IMR-90 (cell line): ENCODE data around the gene MRPL49. TPM values are rescaled to one million over a fixed set of nuclear protein-coding genes. Genes with fewer than 3 reads are reported as not detected.

Source experiments
- ATAC-seq: fragments of 200-7000 bp; cut with Tn5 transposase; 2 replicates; pipeline ENCODE4 v1.9.1; 2020; ENCODE audit warnings: low read depth, mild to moderate bottlenecking, moderate library complexity
- BruUV-seq: library from RNA; stranded (reverse); fragments of 400-500 nt; replicated peaks from 2 replicates; lab custom pipeline; 2021; lab: Mats Ljungman, UMichigan
- CTCF ChIA-PET: fragments of 300-600 bp; formaldehyde crosslinking; extraction: SDS; loops from one replicate; lab custom pipeline; 2021; ENCODE audit warnings: antibody characterized with exemption; lab: Yijun Ruan, JAX
- POLR2A ChIA-PET: fragments of 300-600 bp; sonication (Branson Sonifier 250); formaldehyde crosslinking; loops from one replicate; lab custom pipeline; 2022; ENCODE audit warnings: antibody characterized with exemption; ENCODE audit not compliant: unreplicated experiment; lab: Charles Lee
- DNase-seq: peaks from one replicate; pipeline ENCODE4 v3.0.0; 2013
- H2AFZ ChIP-seq: replicated peaks from 2 replicates; pipeline ENCODE3; 2013; ENCODE audit warnings: low read length, mild to moderate bottlenecking; ENCODE audit not compliant: poor library complexity
- H2AK5ac ChIP-seq: 2 replicates; pipeline ENCODE4 v1.6.1; 2013; ENCODE audit warnings: low read depth, low read length, inconsistent platforms
- H2AK9ac ChIP-seq: replicated peaks from 2 replicates; pipeline ENCODE3; 2013; ENCODE audit warnings: mild to moderate bottlenecking, low read depth, low read length, moderate library complexity; ENCODE audit not compliant: poor library complexity
- H2BK120ac ChIP-seq: 2 replicates; pipeline ENCODE4 v1.6.1; 2013; ENCODE audit warnings: low read depth, low read length, inconsistent platforms
- H2BK15ac ChIP-seq: 3 replicates; pipeline ENCODE4 v1.6.1; 2013; ENCODE audit warnings: low read depth, low read length, inconsistent platforms
- H2BK20ac ChIP-seq: 2 replicates; pipeline ENCODE4 v1.6.1; 2013; ENCODE audit warnings: low read depth, mild to moderate bottlenecking, inconsistent platforms, low read length, moderate library complexity
- H2BK5ac ChIP-seq: 2 replicates; pipeline ENCODE4 v1.6.1; 2013; ENCODE audit warnings: mild to moderate bottlenecking, low read depth, low read length, inconsistent platforms; ENCODE audit not compliant: poor library complexity, severe bottlenecking
- H3K14ac ChIP-seq: replicated peaks from 2 replicates; pipeline ENCODE4 v1.6.1; 2013; ENCODE audit warnings: low read depth, low read length, inconsistent platforms
- H3K18ac ChIP-seq: 2 replicates; pipeline ENCODE4 v1.6.1; 2013; ENCODE audit warnings: low read depth, low read length, control low read depth
- H3K23ac ChIP-seq: 2 replicates; pipeline ENCODE4 v1.6.1; 2013; ENCODE audit warnings: low read depth, low read length, inconsistent platforms
- H3K27ac ChIP-seq: 2 replicates; pipeline ENCODE4 v1.5.1; 2013; ENCODE audit warnings: mild to moderate bottlenecking, control low read depth, low read length; ENCODE audit not compliant: insufficient read depth
- H3K27me3 ChIP-seq: 2 replicates; pipeline ENCODE4 v1.6.1; 2013; ENCODE audit warnings: low read length; ENCODE audit not compliant: control insufficient read depth, insufficient read depth
- H3K36me3 ChIP-seq: 2 replicates; pipeline ENCODE4 v1.6.1; 2013; ENCODE audit warnings: low read length, mixed read lengths; ENCODE audit not compliant: control insufficient read depth, insufficient read depth
- H3K4ac ChIP-seq: 2 replicates; pipeline ENCODE4 v1.6.1; 2013; ENCODE audit warnings: low read depth, low read length, inconsistent platforms
- H3K4me1 ChIP-seq: 2 replicates; pipeline ENCODE4 v1.6.1; 2013; ENCODE audit warnings: low read length, mixed read lengths; ENCODE audit not compliant: control insufficient read depth, insufficient read depth
- H3K4me2 ChIP-seq: 2 replicates; pipeline ENCODE4 v1.6.1; 2013; ENCODE audit warnings: low read depth, mild to moderate bottlenecking, control low read depth, low read length, moderate library complexity
- H3K4me3 ChIP-seq: 2 replicates; pipeline ENCODE4 v1.5.1; 2013; ENCODE audit warnings: low read depth, mild to moderate bottlenecking, control low read depth, low read length, moderate library complexity; ENCODE audit not compliant: insufficient read depth
- H3K56ac ChIP-seq: 2 replicates; pipeline ENCODE4 v1.6.1; 2013; ENCODE audit warnings: low read length, inconsistent platforms; ENCODE audit not compliant: insufficient read depth; ENCODE audit errors: extremely low read depth
- H3K79me1 ChIP-seq, 2 experiments: 2 replicates each; pipeline ENCODE4 v1.6.1; 2013; ENCODE audit warnings: low read length in 2 of 2, inconsistent platforms in 1 of 2, low read depth in 1 of 2
- H3K9ac ChIP-seq: 2 replicates; pipeline ENCODE4 v1.6.1; 2013; ENCODE audit warnings: low read depth, low read length, control low read depth
- H3K9me1 ChIP-seq: 2 replicates; pipeline ENCODE4 v1.6.1; 2013; ENCODE audit warnings: low read length, inconsistent platforms; ENCODE audit not compliant: insufficient read depth
- H3K9me3 ChIP-seq: 2 replicates; pipeline ENCODE4 v1.6.1; 2013; ENCODE audit warnings: low read length; ENCODE audit not compliant: control insufficient read depth, insufficient read depth
- H4K20me1 ChIP-seq: 2 replicates; pipeline ENCODE4 v1.6.1; 2013; ENCODE audit warnings: low read length, inconsistent platforms; ENCODE audit not compliant: insufficient read depth
- H4K5ac ChIP-seq: 2 replicates; pipeline ENCODE4 v1.6.1; 2013; ENCODE audit warnings: mild to moderate bottlenecking, low read depth, low read length, control low read depth
- H4K8ac ChIP-seq, 2 experiments: 2 replicates each; pipeline ENCODE4 v1.6.1; 2013; ENCODE audit warnings: low read depth in 2 of 2, low read length in 2 of 2, control low read depth in 1 of 2, inconsistent platforms in 1 of 2
- H4K91ac ChIP-seq: 2 replicates; pipeline ENCODE4 v1.6.1; 2013; ENCODE audit warnings: low read depth, low read length, inconsistent platforms; ENCODE audit not compliant: insufficient read depth
- CEBPB ChIP-seq: IDR thresholded peaks from 2 replicates; pipeline ENCODE4 v1.6.1; 2012; ENCODE audit warnings: low read depth, low read length, improper control_type of control experiment
- CHD1 ChIP-seq: IDR thresholded peaks from 2 replicates; pipeline ENCODE4 v1.6.1; 2012; ENCODE audit warnings: low read depth, low read length, improper control_type of control experiment
- MAZ ChIP-seq: IDR thresholded peaks from 2 replicates; pipeline ENCODE4 v1.6.1; 2012; ENCODE audit warnings: low read depth, mild to moderate bottlenecking, low read length, improper control_type of control experiment, moderate library complexity, borderline replicate concordance
- POLR2A ChIP-seq: IDR thresholded peaks from 2 replicates; pipeline ENCODE4 v1.6.1; 2012; ENCODE audit warnings: mild to moderate bottlenecking, low read depth, low read length
- RAD21 ChIP-seq: IDR thresholded peaks from 2 replicates; pipeline ENCODE4 v1.6.1; 2012; ENCODE audit warnings: low read length, improper control_type of control experiment
- SMC3 ChIP-seq: fragments of 150-350 bp; IDR thresholded peaks from 2 replicates; pipeline ENCODE4 v1.6.1; 2016; ENCODE audit warnings: low read depth, mild to moderate bottlenecking, antibody characterized with exemption, low read length, moderate library complexity
- WGBS, 2 experiments: methylation state at CpG; one replicate each; pipeline versions ENCODE4 v1.1.5 to v1.1.7; 2013; ENCODE audit warnings: missing lambda C conversion rate in 2 of 2; ENCODE audit not compliant: insufficient read length in 1 of 2; ENCODE audit errors: extremely low coverage in 2 of 2; 5-methylcytosine and 5-hydroxymethylcytosine counted together
- dilution Hi-C: fragments of 300-500 bp; cut with HindIII; formaldehyde crosslinking; loops from one replicate; pipeline ENCODE4 v1.14.3; 2018; ENCODE audit warnings: low sequenced_read_pairs; ENCODE audit not compliant: unreplicated experiment
- in situ Hi-C: fragments of 300-500 bp; cut with MboI; formaldehyde crosslinking; loops from 3 replicates; pipeline ENCODE4 v1.14.3; 2019; ENCODE audit warnings: low sequenced_read_pairs, inconsistent platforms, mixed read lengths
- intact Hi-C: fragments of 100-400 bp; cut with micrococcal nuclease; formaldehyde crosslinking; loops from 2 replicates; pipeline ENCODE4 v1.10.0; 2022
- polyA plus RNA-seq, 3 experiments: library from polyadenylated mRNA; depleted of rRNA; stranded (reverse); fragments of >200 nt; gene quantifications; 2 replicates each; pipeline ENCODE4 v1.2.3, GENCODE V29; 2012; ENCODE audit warnings: low replicate concordance in 1 of 3
- total RNA-seq: library from RNA; depleted of rRNA; stranded (reverse); fragments of >200 nt; gene quantifications from 2 replicates; pipeline ENCODE4 v1.2.3, GENCODE V29; 2012
- TF ChIP-seq, protein P1 (sequence below): fragments of 150-350 bp; IDR thresholded peaks from 2 replicates; pipeline ENCODE4 v1.6.1; 2017; ENCODE audit warnings: mild to moderate bottlenecking, antibody characterized with exemption, low read length, low read depth
- TF ChIP-seq, protein P2 (sequence below): conservative IDR thresholded peaks from 2 replicates; pipeline ENCODE4 v1.5.1; 2012; ENCODE audit warnings: mild to moderate bottlenecking, low read depth, low read length, improper control_type of control experiment

Gene MRPL49
- total and polyA plus RNA-seq, 2 of the 4 experiments (the other 2 are of a cell fraction), result 55.2 to 56.8 TPM

DNA sequence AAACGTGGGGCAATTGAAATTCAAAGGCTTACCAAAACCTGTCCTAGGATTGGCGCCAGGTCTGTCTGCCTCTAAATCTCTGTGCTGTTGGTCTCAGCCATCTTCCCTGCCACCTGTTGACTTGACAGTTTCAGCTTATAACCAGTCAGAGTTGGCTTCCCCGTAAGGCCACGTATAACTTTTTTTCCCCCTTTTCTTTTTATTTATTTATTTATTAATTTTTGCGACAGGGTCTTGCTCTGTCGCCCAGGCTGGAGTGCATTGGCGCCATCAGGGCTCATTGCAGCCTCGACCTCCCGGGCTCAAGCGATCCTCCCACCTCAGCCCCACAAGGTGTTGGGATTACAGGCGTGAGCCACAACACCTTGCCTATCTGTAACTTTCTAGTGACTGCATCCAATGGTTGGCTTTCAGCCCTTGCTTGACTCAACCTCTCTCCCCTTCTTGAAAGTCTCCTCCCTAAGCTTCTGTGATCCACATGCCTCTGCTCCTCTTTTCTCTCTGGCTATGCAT is 13.6 kb downstream of the MRPL49 start:
- peak overlapping the region; percentile 56; the same call in 1 of the 2 replicates for H4K5ac ChIP-seq
- no peak overlapping the region for H2BK15ac ChIP-seq
- peak overlapping the region; percentile 64; the same call in 1 of the 2 replicates for H4K91ac ChIP-seq
- CTCF ChIA-PET, result interaction anchor here (0.6 kb wide), 2 partner anchors 13 to 290 kb away, joined by 4 to 5 read pairs; no protein-coding TSS in a partner anchor
- H3K9me1 ChIP-seq, result peaks cover 21% of the 10 kb centered on the region
- dilution Hi-C loops (no loop called here), in situ Hi-C loops (no loop called here), intact Hi-C loops (no loop called here)
- POLR2A ChIA-PET, result no interaction called here
- no peaks in the 10 kb centered on the region for H3K9me3 ChIP-seq
- H3K4me1 ChIP-seq, result peaks cover 6% of the 10 kb centered on the region; the same call in 1 of the 2 replicates
- TF ChIP-seq POLR2A (no peak), CHD1 (no peak), CEBPB (no peak), SMC3 (no peak), MAZ (no peak), RAD21 (no peak)
- TF ChIP-seq, protein P1, sequence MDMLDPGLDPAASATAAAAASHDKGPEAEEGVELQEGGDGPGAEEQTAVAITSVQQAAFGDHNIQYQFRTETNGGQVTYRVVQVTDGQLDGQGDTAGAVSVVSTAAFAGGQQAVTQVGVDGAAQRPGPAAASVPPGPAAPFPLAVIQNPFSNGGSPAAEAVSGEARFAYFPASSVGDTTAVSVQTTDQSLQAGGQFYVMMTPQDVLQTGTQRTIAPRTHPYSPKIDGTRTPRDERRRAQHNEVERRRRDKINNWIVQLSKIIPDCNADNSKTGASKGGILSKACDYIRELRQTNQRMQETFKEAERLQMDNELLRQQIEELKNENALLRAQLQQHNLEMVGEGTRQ, result no peak
- TF ChIP-seq, protein P2, sequence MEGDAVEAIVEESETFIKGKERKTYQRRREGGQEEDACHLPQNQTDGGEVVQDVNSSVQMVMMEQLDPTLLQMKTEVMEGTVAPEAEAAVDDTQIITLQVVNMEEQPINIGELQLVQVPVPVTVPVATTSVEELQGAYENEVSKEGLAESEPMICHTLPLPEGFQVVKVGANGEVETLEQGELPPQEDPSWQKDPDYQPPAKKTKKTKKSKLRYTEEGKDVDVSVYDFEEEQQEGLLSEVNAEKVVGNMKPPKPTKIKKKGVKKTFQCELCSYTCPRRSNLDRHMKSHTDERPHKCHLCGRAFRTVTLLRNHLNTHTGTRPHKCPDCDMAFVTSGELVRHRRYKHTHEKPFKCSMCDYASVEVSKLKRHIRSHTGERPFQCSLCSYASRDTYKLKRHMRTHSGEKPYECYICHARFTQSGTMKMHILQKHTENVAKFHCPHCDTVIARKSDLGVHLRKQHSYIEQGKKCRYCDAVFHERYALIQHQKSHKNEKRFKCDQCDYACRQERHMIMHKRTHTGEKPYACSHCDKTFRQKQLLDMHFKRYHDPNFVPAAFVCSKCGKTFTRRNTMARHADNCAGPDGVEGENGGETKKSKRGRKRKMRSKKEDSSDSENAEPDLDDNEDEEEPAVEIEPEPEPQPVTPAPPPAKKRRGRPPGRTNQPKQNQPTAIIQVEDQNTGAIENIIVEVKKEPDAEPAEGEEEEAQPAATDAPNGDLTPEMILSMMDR, result no peak
- no peak overlapping the region for H2BK20ac ChIP-seq
- H3K4me3 ChIP-seq, result peak overlapping the region; percentile 63
- no peak overlapping the region; the same call in 1 of the 2 replicates for H3K27ac ChIP-seq
- H2AK9ac ChIP-seq, result peak overlapping the region; percentile 79
- WGBS, 2 experiments, result 71% methylated on average over 6 of the region's 11 CpGs; no CpG with 5 or more reads in 1 of the 2 experiments
- peak overlapping the region; percentile 99 for H2AFZ ChIP-seq
- no peak for ATAC-seq
- peak overlapping the region; percentile 81 for H3K4ac ChIP-seq
- H3K79me1 ChIP-seq, result peaks cover 18 to 43% of the 10 kb centered on the region in 2 experiments
- peaks cover 2% of the 10 kb centered on the region; the same call in 1 of the 2 replicates for H3K27me3 ChIP-seq
- DNase-seq, result no peak
- no peak overlapping the region for H2BK5ac ChIP-seq
- peak overlapping the region; percentile 67 for H2AK5ac ChIP-seq
- H3K14ac ChIP-seq, result peak overlapping the region; percentile 82
- H3K23ac ChIP-seq, result peak overlapping the region; percentile 36; the same call in 1 of the 2 replicates
- H3K36me3 ChIP-seq, result peaks cover 22% of the 10 kb centered on the region
- BruUV-seq, result no TSS peak
- H4K8ac ChIP-seq, result peak overlapping the region; percentile 93 to 99
- H3K9ac ChIP-seq, result peak overlapping the region; percentile 72
- H2BK120ac ChIP-seq, result no peak overlapping the region
- H3K18ac ChIP-seq, result no peak overlapping the region
- H4K20me1 ChIP-seq, result peaks cover 28% of the 10 kb centered on the region
- peak overlapping the region; percentile 83 for H3K4me2 ChIP-seq
- no peak overlapping the region for H3K56ac ChIP-seq
